Esophagus squamous epithelium (tissue), 5 donors: ENCODE measurements around the gene POLE3. TPM values are rescaled to one million over a fixed set of nuclear protein-coding genes. Genes with fewer than 3 reads are reported as not detected.
A peak's percentile ranks its signal among the peaks of the same experiment; 100 is the strongest.

Source experiments
- DNase-seq: peaks from one replicate; lab custom pipeline; 2025; lab: John Stamatoyannopoulos, UW
- H3K27ac ChIP-seq, 4 donors: fragments of 200-600 bp; sonication (generic); one replicate each; pipeline ENCODE4 v1.5.1; 2016 to 2019; ENCODE audit warnings: mild to moderate bottlenecking in 1 of 4
- H3K27me3 ChIP-seq, 4 donors: fragments of 200-600 bp; sonication (generic); 1 replicate in 3 of 4; 2 replicates in 1 of 4; pipeline versions ENCODE4 v1.5.1 to v1.6.0; 2017 to 2021; ENCODE audit warnings: antibody characterized with exemption in 1 of 4
- H3K36me3 ChIP-seq, 3 donors: fragments of 200-600 bp; sonication (generic); one replicate each; pipeline ENCODE4 v1.5.1; 2016 to 2019
- H3K4me1 ChIP-seq, 3 donors: fragments of 200-600 bp; sonication (generic); one replicate each; pipeline ENCODE4 v1.5.1; 2017 to 2019
- H3K4me3 ChIP-seq, 4 donors: fragments of 200-600 bp; sonication (generic); 1 replicate in 3 of 4; 2 replicates in 1 of 4; pipeline ENCODE4 v1.5.1; 2016 to 2019; ENCODE audit warnings: mild to moderate bottlenecking in 2 of 4, moderate library complexity in 1 of 4
- H3K9me3 ChIP-seq, 3 donors: fragments of 200-600 bp; sonication (generic); one replicate each; pipeline ENCODE4 v1.5.1; 2016 to 2019
- CTCF ChIP-seq, 6 experiments: fragments of 450-650 bp in 4 of 6; fragments of 200-600 bp in 2 of 6; sonication (generic) in 2 of 6; IDR thresholded peaks; one replicate each; pipeline ENCODE4 v1.5.1; 2016 to 2019; ENCODE audit warnings: antibody characterized with exemption in 6 of 6, mild to moderate bottlenecking in 4 of 6, moderate library complexity in 4 of 6
- POLR2A ChIP-seq, 4 donors: fragments of 450-650 bp; IDR thresholded peaks; one replicate each; pipeline ENCODE4 v1.6.1; 2017; ENCODE audit warnings: antibody characterized with exemption in 4 of 4, mild to moderate bottlenecking in 4 of 4, moderate library complexity in 3 of 4
- WGBS, 2 donors: methylation state at CpG; one replicate each; pipeline ENCODE4 v1.1.5; 2018; 5-methylcytosine and 5-hydroxymethylcytosine counted together
- intact Hi-C: fragments of 100-400 bp; cut with DNase I; formaldehyde crosslinking; loops from one replicate; pipeline ENCODE4 v1.15.0; 2022
- total RNA-seq, 4 donors: library from RNA; depleted of rRNA; stranded (reverse); fragments of >200 nt; gene quantifications; one replicate each; pipeline ENCODE4 v1.1.0, GENCODE V29; 2016
- donor health status: DM: yes; HTN: yes; CAD: no.

Gene POLE3
- total RNA-seq, 4 donors from 2014 or later, result 16.6 to 61.4 (median 51.9) TPM

GRCh38 chr9:113376634-113377567 lies 33.6 kb downstream of the POLE3 start, which contains the start of gene HDHD3:
Gene HDHD3, minus strand, starts transcription at chr9:113376986. Its CDS starts 2,632 bp downstream, at chr9:113374354.
- Histone ChIP-seq H3K4me3 (peak within 1 kb of the TSS; percentile 73 to 96 (median 92)), H3K9me3 (no peaks in the 10 kb centered on the region), H3K4me1 (peaks cover 17 to 51% (median 21%) of the 10 kb centered on the region in 3 donors), H3K36me3 (peaks cover 6 to 34% (median 18%) of the 10 kb centered on the region in 3 donors), H3K27me3 (no peaks in the 10 kb centered on the region), H3K27ac (peak within 1 kb of the TSS; percentile 89 to 96 (median 92))
- TF ChIP-seq CTCF (IDR thresholded peaks at IDR 0.05) (peak in 1 of 6 experiments; percentile 7), POLR2A (IDR thresholded peaks at IDR 0.05) (peak in 2 of 4 donors; percentile 79 to 89)
- intact Hi-C loops, result no loop called here
- peak; percentile 33 for DNase-seq
- 0 to 1% methylated on average over 14 to 27 of the region's 74 CpGs for WGBS, 2 donors

- H3K27me3 ChIP-seq, result no peaks in the 10 kb centered on the region
- intact Hi-C loops, result no loop called here
- peak overlapping the region in 3 of 4 donors; percentile 89 to 96 (median 95) for H3K27ac ChIP-seq
- DNase-seq, result no peak
- H3K9me3 ChIP-seq, result no peaks in the 10 kb centered on the region
- peaks cover 12 to 35% (median 16%) of the 10 kb centered on the region in 3 donors for H3K4me1 ChIP-seq
- TF ChIP-seq POLR2A (IDR thresholded peaks at IDR 0.05), result no peak
- TF ChIP-seq CTCF (IDR thresholded peaks at IDR 0.05), result no peak
- H3K4me3 ChIP-seq, result peak overlapping the region; percentile 73 to 96 (median 92)
- 70 to 74% methylated on average over 4 to 5 of the region's 6 CpGs for WGBS, 2 donors
- peaks cover 6 to 34% (median 18%) of the 10 kb centered on the region in 3 donors for H3K36me3 ChIP-seq
Observed at GRCh38 chr9:113375057-113376023, 35.1 kb downstream of the POLE3 start.

- DNase-seq, result no peak
Observed at GRCh38 chr9:113373676-113374392, 36.6 kb downstream of the POLE3 start.

More at GRCh38 chr9:113373676-113374392, 36.6 kb downstream of the POLE3 start:
- H3K36me3 ChIP-seq, result peaks cover 6 to 41% (median 18%) of the 10 kb centered on the region in 3 donors
- H3K4me1 ChIP-seq, result peaks cover 12 to 33% (median 16%) of the 10 kb centered on the region in 3 donors
- intact Hi-C loops, result no loop called here
- H3K27ac ChIP-seq, result no peak overlapping the region
- H3K9me3 ChIP-seq, result no peaks in the 10 kb centered on the region
- H3K4me3 ChIP-seq, result no peak overlapping the region
- 81 to 92% methylated on average over 7 to 10 of the region's 24 CpGs for WGBS, 2 donors
- H3K27me3 ChIP-seq, result no peaks in the 10 kb centered on the region
- TF ChIP-seq CTCF (IDR thresholded peaks at IDR 0.05), result no peak
- no peak for TF ChIP-seq POLR2A (IDR thresholded peaks at IDR 0.05)
